Measurements from ENCODE around the gene GTPBP3.

The GTPBP3 gene

GRCh38 chr19:17309965-17310461 is 27.3 kb upstream of the GTPBP3 start:
- H3K4me1 ChIP-seq (ENCODE audit: control insufficient read depth, insufficient read depth, low read length): peaks cover 8% of the 10 kb centered on the region
- peak overlapping the region; percentile 91 for H3K27ac ChIP-seq (ENCODE audit: low read depth, low read length)
- H3K4me3 ChIP-seq (ENCODE audit: low read depth, low read length): peak overlapping the region; percentile 85
- peak overlapping the region; percentile 4; the same call in 1 of the 2 replicates for H3K9ac ChIP-seq (ENCODE audit: low read depth, low read length)
- no peaks in the 10 kb centered on the region for H3K27me3 ChIP-seq (ENCODE audit: control insufficient read depth, insufficient read depth, low read length)
- peaks cover 23% of the 10 kb centered on the region for H3K36me3 ChIP-seq (ENCODE audit: control insufficient read depth, insufficient read depth, low read length)
- no peaks in the 10 kb centered on the region for H3K9me3 ChIP-seq (ENCODE audit: control insufficient read depth, insufficient read depth, low read length)

- H3K27ac ChIP-seq (ENCODE audit: low read depth, low read length): peak overlapping the region; percentile 80
- H3K36me3 ChIP-seq (ENCODE audit: control insufficient read depth, insufficient read depth, low read length): peaks cover 32% of the 10 kb centered on the region
- H3K27me3 ChIP-seq (ENCODE audit: control insufficient read depth, insufficient read depth, low read length): no peaks in the 10 kb centered on the region
- no peak overlapping the region for H3K4me3 ChIP-seq (ENCODE audit: low read depth, low read length)
- H3K9me3 ChIP-seq (ENCODE audit: control insufficient read depth, insufficient read depth, low read length): no peaks in the 10 kb centered on the region
- peaks cover 6% of the 10 kb centered on the region for H3K4me1 ChIP-seq (ENCODE audit: control insufficient read depth, insufficient read depth, low read length)
- H3K9ac ChIP-seq (ENCODE audit: low read depth, low read length): no peak overlapping the region
These were observed 25.7 kb upstream of the GTPBP3 start for GRCh38 chr19:17311455-17312188.

GRCh38 chr19:17312189-17313113 is 24.9 kb upstream of the GTPBP3 start:
- no peaks in the 10 kb centered on the region for H3K27me3 ChIP-seq (ENCODE audit: control insufficient read depth, insufficient read depth, low read length)
- no peaks in the 10 kb centered on the region for H3K9me3 ChIP-seq (ENCODE audit: control insufficient read depth, insufficient read depth, low read length)
- H3K27ac ChIP-seq (ENCODE audit: low read depth, low read length): peak overlapping the region; percentile 80
- H3K4me3 ChIP-seq (ENCODE audit: low read depth, low read length): no peak overlapping the region
- no peak overlapping the region for H3K9ac ChIP-seq (ENCODE audit: low read depth, low read length)
- peaks cover 6% of the 10 kb centered on the region for H3K4me1 ChIP-seq (ENCODE audit: control insufficient read depth, insufficient read depth, low read length)
- peaks cover 32% of the 10 kb centered on the region for H3K36me3 ChIP-seq (ENCODE audit: control insufficient read depth, insufficient read depth, low read length)

DNA sequence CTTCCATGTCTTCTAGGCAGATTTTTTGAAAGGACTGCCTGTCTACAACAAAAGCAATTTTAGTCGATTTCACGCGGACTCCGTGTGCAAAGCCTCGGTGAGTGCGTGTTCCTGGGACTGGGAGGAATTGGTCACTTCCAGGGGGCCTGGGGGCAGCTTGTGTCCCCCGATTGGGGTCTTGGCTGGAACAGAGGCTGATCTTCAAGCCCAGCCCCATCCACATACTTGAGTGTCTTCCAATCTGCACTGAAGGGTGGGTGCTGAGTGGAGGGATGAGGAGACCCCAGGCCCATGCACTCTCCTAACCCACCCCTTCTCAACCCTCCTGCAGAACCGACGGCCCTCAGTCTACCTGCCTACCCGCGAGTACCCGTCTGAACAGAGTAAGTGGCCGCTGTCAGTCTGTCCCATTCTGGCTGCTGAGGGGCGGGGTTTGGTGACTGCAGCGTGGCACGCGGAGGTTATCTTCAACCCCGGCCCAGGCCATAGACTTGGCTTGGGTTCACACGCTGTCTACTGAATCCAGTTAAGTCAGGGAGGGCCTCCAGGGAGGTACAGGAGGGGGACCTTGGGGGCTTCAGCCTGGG is 23.3 kb upstream of the GTPBP3 start:
- H3K27me3 ChIP-seq (ENCODE audit: control insufficient read depth, insufficient read depth, low read length): no peaks in the 10 kb centered on the region
- H3K9me3 ChIP-seq (ENCODE audit: control insufficient read depth, insufficient read depth, low read length): no peaks in the 10 kb centered on the region
- H3K9ac ChIP-seq (ENCODE audit: low read depth, low read length): no peak overlapping the region
- no peak overlapping the region for H3K4me3 ChIP-seq (ENCODE audit: low read depth, low read length)
- no peak overlapping the region for H3K27ac ChIP-seq (ENCODE audit: low read depth, low read length)
- peaks cover 6% of the 10 kb centered on the region for H3K4me1 ChIP-seq (ENCODE audit: control insufficient read depth, insufficient read depth, low read length)
- H3K36me3 ChIP-seq (ENCODE audit: control insufficient read depth, insufficient read depth, low read length): peaks cover 34% of the 10 kb centered on the region

DNA sequence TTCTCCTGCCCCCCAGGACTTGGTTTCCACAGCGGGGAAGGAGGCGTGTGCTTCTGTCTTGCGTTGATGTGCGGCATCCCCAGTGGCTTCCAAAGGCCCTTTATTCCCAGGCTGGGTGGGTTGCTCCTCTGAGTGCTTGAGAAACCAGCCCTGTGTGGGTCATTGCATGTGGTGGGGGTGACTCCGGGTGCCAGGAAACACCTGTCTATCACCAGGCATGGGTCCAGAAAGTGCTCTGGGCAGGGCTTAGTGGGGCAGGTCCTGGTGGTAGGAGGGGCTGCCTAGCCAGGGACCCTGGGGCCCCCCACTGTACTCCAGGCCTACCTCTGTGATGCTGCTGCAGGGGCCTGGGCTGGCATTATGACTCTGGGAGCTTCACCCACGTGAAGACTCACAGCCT is 18.4 kb upstream of the GTPBP3 start:
- Histone ChIP-seq H3K27me3 (ENCODE audit: control insufficient read depth, insufficient read depth, low read length) (no peaks in the 10 kb centered on the region), H3K27ac (ENCODE audit: low read depth, low read length) (no peak overlapping the region), H3K4me1 (ENCODE audit: control insufficient read depth, insufficient read depth, low read length) (no peaks in the 10 kb centered on the region), H3K4me3 (ENCODE audit: low read depth, low read length) (no peak overlapping the region), H3K36me3 (ENCODE audit: control insufficient read depth, insufficient read depth, low read length) (peaks cover 41% of the 10 kb centered on the region), H3K9me3 (ENCODE audit: control insufficient read depth, insufficient read depth, low read length) (no peaks in the 10 kb centered on the region), H3K9ac (ENCODE audit: low read depth, low read length) (no peak overlapping the region)

DNA sequence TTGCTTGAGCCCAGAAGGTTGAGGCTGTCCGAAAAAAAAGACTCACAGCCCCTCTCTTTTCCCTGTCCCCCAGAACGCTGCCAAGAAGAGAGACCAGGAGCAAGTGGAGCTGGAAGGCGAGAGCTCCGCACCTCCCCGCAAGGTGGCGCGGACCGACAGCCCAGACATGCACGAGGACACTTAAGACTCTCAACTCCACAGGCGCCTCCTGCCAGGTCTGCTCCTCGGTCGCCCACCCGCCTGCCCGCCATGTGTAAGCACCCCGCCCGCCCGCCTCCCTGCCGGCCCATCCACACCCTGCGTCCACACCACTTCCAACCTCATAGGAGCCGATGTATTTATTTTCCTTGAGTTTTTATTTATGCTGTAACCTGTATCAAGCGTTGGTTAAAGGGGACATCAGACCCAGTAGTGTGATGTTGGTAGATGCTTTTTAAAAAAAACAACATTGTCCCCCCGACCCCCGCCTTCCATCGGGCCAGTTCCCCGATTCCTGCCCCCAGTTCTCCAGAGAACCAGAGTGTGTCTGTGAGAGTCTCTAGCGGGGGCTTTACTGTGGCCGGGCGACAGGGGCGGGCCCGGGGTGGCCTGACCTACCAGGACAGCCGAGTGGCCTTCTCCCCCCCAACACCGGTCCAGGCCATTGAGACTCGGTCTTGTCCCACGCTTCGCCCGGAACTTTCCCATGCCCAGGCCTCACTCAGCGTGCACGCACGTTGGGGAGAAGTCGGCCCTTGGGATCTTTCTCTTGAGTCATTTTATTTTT is 17.7 kb upstream of the GTPBP3 start:
- Histone ChIP-seq H3K4me3 (ENCODE audit: low read depth, low read length) (no peak overlapping the region), H3K9me3 (ENCODE audit: control insufficient read depth, insufficient read depth, low read length) (no peaks in the 10 kb centered on the region), H3K4me1 (ENCODE audit: control insufficient read depth, insufficient read depth, low read length) (no peaks in the 10 kb centered on the region), H3K36me3 (ENCODE audit: control insufficient read depth, insufficient read depth, low read length) (peaks cover 39% of the 10 kb centered on the region), H3K27ac (ENCODE audit: low read depth, low read length) (no peak overlapping the region), H3K27me3 (ENCODE audit: control insufficient read depth, insufficient read depth, low read length) (no peaks in the 10 kb centered on the region), H3K9ac (ENCODE audit: low read depth, low read length) (no peak overlapping the region)

DNA sequence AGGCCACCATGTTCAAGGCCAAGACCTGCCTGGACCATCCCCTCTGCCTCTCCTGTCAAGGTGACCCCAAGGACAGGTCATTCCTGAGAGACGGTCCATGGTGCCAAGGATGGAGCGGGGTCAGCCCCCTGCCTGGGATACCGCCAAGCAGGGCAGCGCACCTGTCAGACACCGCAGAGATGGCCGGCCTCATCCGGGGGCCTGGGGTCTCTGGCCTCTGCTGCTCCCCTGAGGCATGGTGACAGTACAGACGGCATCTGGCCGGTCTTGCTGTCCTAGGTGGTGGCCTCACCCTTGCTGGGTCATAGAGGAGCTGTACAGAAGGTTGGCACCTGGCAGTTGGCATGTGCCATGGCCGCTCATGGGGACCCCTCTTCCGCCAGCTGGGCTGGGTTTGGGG is 16.9 kb upstream of the GTPBP3 start:
- Histone ChIP-seq H3K9ac (ENCODE audit: low read depth, low read length) (no peak overlapping the region), H3K27me3 (ENCODE audit: control insufficient read depth, insufficient read depth, low read length) (no peaks in the 10 kb centered on the region), H3K36me3 (ENCODE audit: control insufficient read depth, insufficient read depth, low read length) (peaks cover 41% of the 10 kb centered on the region), H3K4me1 (ENCODE audit: control insufficient read depth, insufficient read depth, low read length) (no peaks in the 10 kb centered on the region), H3K9me3 (ENCODE audit: control insufficient read depth, insufficient read depth, low read length) (no peaks in the 10 kb centered on the region), H3K4me3 (ENCODE audit: low read depth, low read length) (no peak overlapping the region), H3K27ac (ENCODE audit: low read depth, low read length) (no peak overlapping the region)

DNA sequence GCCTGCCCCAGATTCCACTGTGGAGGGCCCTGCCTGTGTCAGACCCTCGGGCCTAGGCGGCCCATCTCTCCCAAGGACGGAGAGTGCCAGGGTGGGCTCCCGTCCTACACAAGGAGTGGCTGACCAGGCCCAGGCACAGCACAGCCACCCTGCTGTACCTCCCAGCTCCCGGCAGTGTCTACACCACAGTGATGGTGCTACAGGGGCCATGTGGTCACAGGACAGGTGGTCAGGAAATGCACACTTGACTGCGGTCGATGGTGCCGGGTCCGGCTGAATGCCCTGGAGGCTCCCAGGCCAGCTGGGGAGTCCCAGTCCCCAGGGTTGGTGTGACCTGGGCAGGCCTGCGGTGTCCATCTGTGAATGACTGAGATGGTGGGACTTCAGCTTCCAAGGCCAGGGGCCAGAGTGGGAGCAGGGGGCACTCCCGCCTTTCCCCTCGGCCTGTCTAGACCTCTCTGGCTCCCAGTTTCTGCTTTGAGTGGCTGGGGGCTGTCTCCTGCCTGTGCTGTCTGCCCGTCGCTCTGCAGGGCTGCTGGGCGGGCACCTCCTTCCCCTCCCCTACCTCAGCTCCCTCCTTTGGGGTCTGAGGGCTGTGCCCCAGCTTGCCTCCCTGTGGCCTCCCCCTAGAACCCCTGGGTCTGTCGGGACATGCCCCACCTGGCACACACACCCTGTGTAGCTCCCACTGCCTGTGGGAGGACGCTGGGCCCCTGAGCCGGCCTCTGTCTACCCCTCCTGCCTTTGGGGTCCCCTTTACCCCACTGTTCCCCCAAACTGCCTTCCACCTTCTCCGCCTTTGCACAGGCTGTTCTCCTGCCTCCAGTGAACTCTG is 15.5 kb upstream of the GTPBP3 start:
- Histone ChIP-seq H3K27ac (ENCODE audit: low read depth, low read length) (peak overlapping the region; percentile 50), H3K4me3 (ENCODE audit: low read depth, low read length) (no peak overlapping the region), H3K4me1 (ENCODE audit: control insufficient read depth, insufficient read depth, low read length) (no peaks in the 10 kb centered on the region), H3K9me3 (ENCODE audit: control insufficient read depth, insufficient read depth, low read length) (no peaks in the 10 kb centered on the region), H3K36me3 (ENCODE audit: control insufficient read depth, insufficient read depth, low read length) (peaks cover 43% of the 10 kb centered on the region), H3K27me3 (ENCODE audit: control insufficient read depth, insufficient read depth, low read length) (no peaks in the 10 kb centered on the region), H3K9ac (ENCODE audit: low read depth, low read length) (no peak overlapping the region)

DNA sequence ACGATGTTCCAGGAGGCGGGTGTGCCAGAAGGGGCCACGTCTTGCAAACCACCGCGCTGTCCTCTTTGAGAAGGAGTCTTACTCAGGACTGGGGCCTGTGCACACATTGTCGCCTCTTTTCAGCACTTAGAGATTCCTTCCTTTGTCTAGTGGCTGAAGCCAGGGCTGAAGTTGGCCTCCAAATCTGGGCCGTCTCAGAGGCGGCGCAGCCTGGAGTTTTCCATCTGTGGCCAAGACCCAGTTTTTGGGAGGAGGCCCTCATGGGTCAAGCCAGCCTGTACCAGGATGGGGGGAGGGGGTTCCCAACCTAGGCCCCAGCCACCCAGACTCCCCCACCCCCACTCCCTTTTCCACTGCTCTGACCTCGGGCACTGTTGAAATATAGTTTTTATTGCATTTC is 14.5 kb upstream of the GTPBP3 start:
- Histone ChIP-seq H3K4me1 (ENCODE audit: control insufficient read depth, insufficient read depth, low read length) (no peaks in the 10 kb centered on the region), H3K36me3 (ENCODE audit: control insufficient read depth, insufficient read depth, low read length) (peaks cover 44% of the 10 kb centered on the region), H3K27ac (ENCODE audit: low read depth, low read length) (peak overlapping the region; percentile 50), H3K4me3 (ENCODE audit: low read depth, low read length) (no peak overlapping the region), H3K27me3 (ENCODE audit: control insufficient read depth, insufficient read depth, low read length) (no peaks in the 10 kb centered on the region), H3K9me3 (ENCODE audit: control insufficient read depth, insufficient read depth, low read length) (no peaks in the 10 kb centered on the region), H3K9ac (ENCODE audit: low read depth, low read length) (no peak overlapping the region)

All from HUES48 (cell line).